Measurements from ENCODE around the gene TMEM229B. TPM values are rescaled to one million over a fixed set of nuclear protein-coding genes. Genes with fewer than 3 reads are reported as not detected.
A peak's percentile ranks its signal among the peaks of the same experiment; 100 is the strongest.

Gene TMEM229B
- total RNA-seq, 1 donor from 2014 or later: 1.8 TPM

- Mint-ChIP-seq H3K4me3 (no peak overlapping the region), H3K4me1 (ENCODE audit: low read depth) (peaks cover 9% of the 10 kb centered on the region), H3K36me3 (ENCODE audit: low read depth) (no peaks in the 10 kb centered on the region), H3K27me3 (ENCODE audit: insufficient read depth) (peaks cover 32% of the 10 kb centered on the region), H3K9me3 (no peaks in the 10 kb centered on the region), H3K27ac (no peak overlapping the region)
- DNase-seq (ENCODE audit: low spot score): no peak
- intact Hi-C loops (cut with micrococcal nuclease): no loop called here
Measured at GRCh38 chr14:67512463-67513310, 24.2 kb upstream of the TMEM229B start.

GRCh38 chr14:67510836-67511235, 22.3 kb upstream of the TMEM229B start:
- Mint-ChIP-seq H3K27me3 (ENCODE audit: insufficient read depth) (peaks cover 33% of the 10 kb centered on the region), H3K27ac (no peak overlapping the region), H3K9me3 (no peaks in the 10 kb centered on the region), H3K36me3 (ENCODE audit: low read depth) (no peaks in the 10 kb centered on the region), H3K4me3 (no peak overlapping the region), H3K4me1 (ENCODE audit: low read depth) (peaks cover 3% of the 10 kb centered on the region)
- intact Hi-C loops (cut with micrococcal nuclease): no loop called here
- no peak for DNase-seq (ENCODE audit: low spot score)

GRCh38 chr14:67510121-67510520, 21.6 kb upstream of the TMEM229B start:
- intact Hi-C loops (cut with micrococcal nuclease): no loop called here
- Mint-ChIP-seq H3K4me3 (no peak overlapping the region), H3K27me3 (ENCODE audit: insufficient read depth) (peaks cover 35% of the 10 kb centered on the region), H3K4me1 (ENCODE audit: low read depth) (no peaks in the 10 kb centered on the region), H3K27ac (no peak overlapping the region), H3K36me3 (ENCODE audit: low read depth) (no peaks in the 10 kb centered on the region), H3K9me3 (no peaks in the 10 kb centered on the region)
- DNase-seq (ENCODE audit: low spot score): no peak

DNA sequence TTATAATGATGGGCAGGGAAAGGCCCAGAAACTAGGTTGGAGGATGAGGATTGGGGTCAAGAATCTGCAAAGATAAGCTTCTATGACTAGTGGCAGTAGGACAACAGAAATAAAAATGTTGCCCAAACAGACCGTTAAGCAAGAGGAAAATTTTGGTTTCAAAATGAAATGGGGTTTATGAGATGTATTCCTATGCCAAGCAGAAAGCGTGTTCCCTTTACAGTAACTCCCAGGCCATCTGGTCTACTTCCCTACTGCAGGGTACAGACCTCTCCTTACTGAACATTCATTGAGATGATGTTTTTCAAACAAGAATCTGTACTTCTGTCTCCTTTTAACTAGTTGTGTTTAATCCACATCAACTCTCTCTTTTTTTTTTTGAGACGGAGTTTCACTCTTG, 20.4 kb upstream of the TMEM229B start:
- Mint-ChIP-seq H3K27ac (no peak overlapping the region), H3K4me1 (ENCODE audit: low read depth) (no peaks in the 10 kb centered on the region), H3K27me3 (ENCODE audit: insufficient read depth) (peaks cover 38% of the 10 kb centered on the region), H3K9me3 (no peaks in the 10 kb centered on the region), H3K4me3 (no peak overlapping the region), H3K36me3 (ENCODE audit: low read depth) (no peaks in the 10 kb centered on the region)
- no peak for DNase-seq (ENCODE audit: low spot score)
- intact Hi-C loops (cut with micrococcal nuclease): no loop called here

GRCh38 chr14:67505254-67505653, 16.7 kb upstream of the TMEM229B start:
- H3K36me3 Mint-ChIP-seq (ENCODE audit: low read depth): no peaks in the 10 kb centered on the region
- DNase-seq (ENCODE audit: low spot score): no peak
- no peaks in the 10 kb centered on the region for H3K9me3 Mint-ChIP-seq
- intact Hi-C loops (cut with micrococcal nuclease): no loop called here
- H3K27me3 Mint-ChIP-seq (ENCODE audit: insufficient read depth): peaks cover 20% of the 10 kb centered on the region
- H3K4me1 Mint-ChIP-seq (ENCODE audit: low read depth): no peaks in the 10 kb centered on the region
- H3K27ac Mint-ChIP-seq: peak overlapping the region; percentile 29
- H3K4me3 Mint-ChIP-seq: no peak overlapping the region

DNA sequence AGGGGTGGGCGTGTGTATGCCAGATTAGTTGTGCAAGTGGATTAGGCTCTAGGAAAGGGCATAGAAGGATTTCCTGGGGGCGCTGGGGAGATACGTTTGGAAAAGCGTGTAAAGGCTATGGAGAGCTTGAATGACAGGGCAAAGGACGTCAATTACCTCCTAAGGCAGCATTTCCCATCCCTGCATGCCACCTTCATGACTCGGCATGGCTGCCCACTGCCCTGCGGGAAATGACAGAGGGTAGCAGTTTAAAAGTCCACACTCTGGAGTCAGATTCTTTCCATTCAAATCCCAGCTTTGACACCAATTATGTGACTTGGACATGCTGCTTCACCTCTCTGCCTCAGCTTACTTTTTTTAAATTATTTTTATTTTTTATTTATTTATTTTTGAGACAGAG, 14.8 kb upstream of the TMEM229B start:
- Mint-ChIP-seq H3K36me3 (ENCODE audit: low read depth) (no peaks in the 10 kb centered on the region), H3K27ac (no peak overlapping the region), H3K4me1 (ENCODE audit: low read depth) (no peaks in the 10 kb centered on the region), H3K9me3 (no peaks in the 10 kb centered on the region), H3K27me3 (ENCODE audit: insufficient read depth) (peaks cover 24% of the 10 kb centered on the region), H3K4me3 (no peak overlapping the region)
- DNase-seq (ENCODE audit: low spot score): no peak
- intact Hi-C loops (cut with micrococcal nuclease): no loop called here

GRCh38 chr14:67502867-67503266, 14.3 kb upstream of the TMEM229B start:
- Mint-ChIP-seq H3K9me3 (no peaks in the 10 kb centered on the region), H3K4me1 (ENCODE audit: low read depth) (no peaks in the 10 kb centered on the region), H3K27ac (no peak overlapping the region), H3K27me3 (ENCODE audit: insufficient read depth) (peaks cover 27% of the 10 kb centered on the region), H3K4me3 (no peak overlapping the region), H3K36me3 (ENCODE audit: low read depth) (no peaks in the 10 kb centered on the region)
- no peak for DNase-seq (ENCODE audit: low spot score)
- intact Hi-C loops (cut with micrococcal nuclease): no loop called here

GRCh38 chr14:67501670-67502069, 13.1 kb upstream of the TMEM229B start:
- H3K27ac Mint-ChIP-seq: no peak overlapping the region
- intact Hi-C loops (cut with micrococcal nuclease): no loop called here
- H3K9me3 Mint-ChIP-seq: no peaks in the 10 kb centered on the region
- no peak for DNase-seq (ENCODE audit: low spot score)
- H3K36me3 Mint-ChIP-seq (ENCODE audit: low read depth): no peaks in the 10 kb centered on the region
- H3K4me3 Mint-ChIP-seq: no peak overlapping the region
- H3K4me1 Mint-ChIP-seq (ENCODE audit: low read depth): no peaks in the 10 kb centered on the region
- peaks cover 25% of the 10 kb centered on the region for H3K27me3 Mint-ChIP-seq (ENCODE audit: insufficient read depth)

DNA sequence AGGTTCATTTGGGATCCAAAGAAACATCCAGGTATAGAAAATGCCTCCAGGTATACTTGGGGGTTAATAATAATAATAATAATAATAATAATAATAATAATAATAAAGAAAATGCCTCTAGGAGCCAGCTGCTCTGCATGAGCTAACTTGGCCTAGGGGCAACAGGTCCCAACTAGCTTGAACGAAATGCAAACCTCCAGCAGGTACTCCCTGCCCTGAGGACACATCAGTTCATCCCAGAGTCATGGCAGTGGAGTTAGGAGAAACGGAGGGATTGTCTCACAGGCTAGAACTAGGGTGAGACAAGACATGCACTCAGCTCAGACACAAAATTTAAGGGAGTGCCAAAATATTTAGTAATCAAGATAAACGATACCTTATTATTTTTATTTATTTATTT, 12.5 kb upstream of the TMEM229B start:
- Mint-ChIP-seq H3K4me3 (no peak overlapping the region), H3K4me1 (ENCODE audit: low read depth) (no peaks in the 10 kb centered on the region), H3K27me3 (ENCODE audit: insufficient read depth) (peaks cover 20% of the 10 kb centered on the region), H3K36me3 (ENCODE audit: low read depth) (no peaks in the 10 kb centered on the region), H3K9me3 (no peaks in the 10 kb centered on the region), H3K27ac (no peak overlapping the region)
- intact Hi-C loops (cut with micrococcal nuclease): no loop called here
- no peak for DNase-seq (ENCODE audit: low spot score)

DNA sequence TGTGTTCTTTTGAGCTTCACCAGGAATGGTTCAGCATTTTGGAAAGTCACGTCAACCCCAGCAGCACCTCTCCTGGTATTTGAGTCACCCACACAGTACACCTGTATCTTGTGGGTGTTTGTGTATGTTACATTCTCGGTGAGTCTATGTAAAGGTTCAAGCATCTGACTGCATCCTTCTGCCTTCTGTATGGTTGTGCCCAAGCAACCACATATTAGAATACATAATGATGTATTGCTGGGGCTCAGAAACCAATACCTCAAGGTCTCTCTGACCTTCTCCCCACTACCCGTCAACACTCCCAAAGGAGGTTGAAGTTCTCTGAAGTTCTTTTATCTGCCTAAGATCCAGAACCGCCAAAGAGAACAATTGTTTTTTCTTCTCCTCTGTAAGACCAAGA, 9.2 kb upstream of the TMEM229B start:
- no peak for DNase-seq (ENCODE audit: low spot score)
- Mint-ChIP-seq H3K36me3 (ENCODE audit: low read depth) (peaks cover 4% of the 10 kb centered on the region), H3K27me3 (ENCODE audit: insufficient read depth) (peaks cover 14% of the 10 kb centered on the region), H3K4me3 (no peak overlapping the region), H3K4me1 (ENCODE audit: low read depth) (no peaks in the 10 kb centered on the region), H3K27ac (no peak overlapping the region), H3K9me3 (peaks cover 15% of the 10 kb centered on the region)
- intact Hi-C loops (cut with micrococcal nuclease): no loop called here

DNA sequence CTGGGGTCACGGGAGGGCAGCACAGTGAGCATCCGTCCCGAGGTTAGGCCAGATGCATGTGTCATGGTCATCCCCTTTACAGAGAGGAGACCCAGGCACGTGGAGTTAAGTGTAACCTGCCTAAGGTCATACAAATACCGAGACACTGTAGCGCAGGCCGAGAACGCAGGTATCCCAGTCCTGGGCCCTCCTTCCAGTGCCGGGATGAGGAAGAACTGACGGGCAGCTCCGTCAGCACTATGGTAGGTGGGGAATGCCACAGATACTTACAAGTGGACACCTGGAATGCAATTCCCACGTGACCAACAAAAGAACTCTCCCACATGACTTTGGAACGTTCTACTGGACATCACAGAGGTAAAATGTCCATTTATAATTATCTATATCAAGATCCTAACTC, 8.7 kb upstream of the TMEM229B start:
- no peak for DNase-seq (ENCODE audit: low spot score)
- Mint-ChIP-seq H3K27ac (no peak overlapping the region), H3K4me3 (no peak overlapping the region), H3K4me1 (ENCODE audit: low read depth) (no peaks in the 10 kb centered on the region), H3K36me3 (ENCODE audit: low read depth) (peaks cover 8% of the 10 kb centered on the region), H3K9me3 (peaks cover 19% of the 10 kb centered on the region), H3K27me3 (ENCODE audit: insufficient read depth) (peaks cover 14% of the 10 kb centered on the region)
- intact Hi-C loops (cut with micrococcal nuclease): no loop called here

- intact Hi-C loops (cut with micrococcal nuclease): no loop called here
- Mint-ChIP-seq H3K27ac (no peak overlapping the region), H3K9me3 (peaks cover 19% of the 10 kb centered on the region), H3K4me1 (ENCODE audit: low read depth) (peaks cover 3% of the 10 kb centered on the region), H3K4me3 (no peak overlapping the region), H3K36me3 (ENCODE audit: low read depth) (peaks cover 9% of the 10 kb centered on the region), H3K27me3 (ENCODE audit: insufficient read depth) (peaks cover 18% of the 10 kb centered on the region)
- no peak for DNase-seq (ENCODE audit: low spot score)
Measured at GRCh38 chr14:67495827-67496226, 7.3 kb upstream of the TMEM229B start.

DNA sequence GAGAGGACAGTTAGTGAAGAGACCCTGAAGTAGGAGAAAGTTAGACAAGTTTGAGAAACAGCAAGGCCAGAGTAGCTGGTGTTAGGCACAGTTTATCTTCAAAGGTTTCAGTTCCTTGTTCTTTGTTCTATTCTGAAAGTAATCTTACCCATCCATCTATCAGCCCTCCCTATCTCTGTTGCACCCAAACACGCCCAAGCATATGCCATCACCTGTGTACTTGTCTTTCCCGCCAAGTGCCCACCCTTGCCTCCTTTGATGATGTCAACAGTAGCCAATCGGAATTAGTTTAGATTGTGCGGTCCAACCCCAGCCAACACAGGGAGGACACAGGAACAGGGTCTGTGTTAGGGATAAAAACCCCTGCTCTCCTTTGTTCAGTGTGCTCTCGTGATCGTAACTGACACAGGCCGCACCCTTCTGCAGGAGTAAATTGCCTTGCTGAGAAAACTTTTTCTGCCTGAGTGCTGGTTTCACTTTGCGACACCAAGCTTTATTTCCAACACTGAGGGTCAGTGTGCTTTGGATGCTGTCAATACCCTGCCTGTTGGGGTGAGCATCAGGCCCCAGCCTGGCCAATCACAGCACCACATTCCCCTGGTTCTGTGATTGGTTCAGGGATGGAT, 4.7 kb upstream of the TMEM229B start:
- peaks cover 22% of the 10 kb centered on the region for H3K4me1 Mint-ChIP-seq (ENCODE audit: low read depth)
- no peak overlapping the region for H3K4me3 Mint-ChIP-seq
- peaks cover 19% of the 10 kb centered on the region for H3K27me3 Mint-ChIP-seq (ENCODE audit: insufficient read depth)
- intact Hi-C loops (cut with micrococcal nuclease): no loop called here
- peaks cover 19% of the 10 kb centered on the region for H3K9me3 Mint-ChIP-seq
- DNase-seq (ENCODE audit: low spot score): no peak
- H3K36me3 Mint-ChIP-seq (ENCODE audit: low read depth): peaks cover 9% of the 10 kb centered on the region
- no peak overlapping the region for H3K27ac Mint-ChIP-seq
